Measurements from ENCODE around the gene CHCHD6.

CHCHD6 gene

GRCh38 chr3:126917232-126917804 lies 213.3 kb downstream of the CHCHD6 start:
- DNase-seq (ENCODE audit: low read depth in 2 of 2, low spot score in 1 of 2), result no peak

GRCh38 chr3:126918355-126918821 lies 214.3 kb downstream of the CHCHD6 start:
- no peak for DNase-seq (ENCODE audit: low read depth in 2 of 2, low spot score in 1 of 2)

GRCh38 chr3:126921085-126921824 lies 217.2 kb downstream of the CHCHD6 start:
- no peak for DNase-seq (ENCODE audit: low read depth in 2 of 2, low spot score in 1 of 2)

GRCh38 chr3:126922466-126922865 lies 218.4 kb downstream of the CHCHD6 start:
- no peak for DNase-seq (ENCODE audit: low read depth in 2 of 2, low spot score in 1 of 2)

GRCh38 chr3:126923423-126923822 lies 219.4 kb downstream of the CHCHD6 start:
- DNase-seq (ENCODE audit: low read depth in 2 of 2, low spot score in 1 of 2), result no peak

- DNase-seq (ENCODE audit: low read depth in 2 of 2, low spot score in 1 of 2), result no peak
Measured at GRCh38 chr3:126923895-126924294, 219.9 kb downstream of the CHCHD6 start.

GRCh38 chr3:126924458-126924857 lies 220.4 kb downstream of the CHCHD6 start:
- DNase-seq (ENCODE audit: low read depth in 2 of 2, low spot score in 1 of 2), result no peak

GRCh38 chr3:126925411-126926171 lies 221.6 kb downstream of the CHCHD6 start:
- DNase-seq (ENCODE audit: low read depth in 2 of 2, low spot score in 1 of 2), result no peak

- DNase-seq (ENCODE audit: low read depth in 2 of 2, low spot score in 1 of 2), result no peak
Measured at GRCh38 chr3:126926684-126927400, 222.8 kb downstream of the CHCHD6 start.

- DNase-seq (ENCODE audit: low read depth in 2 of 2, low spot score in 1 of 2), result no peak
Measured at GRCh38 chr3:126927401-126927750, 223.3 kb downstream of the CHCHD6 start.

GRCh38 chr3:126927846-126928245 lies 223.8 kb downstream of the CHCHD6 start:
- no peak for DNase-seq (ENCODE audit: low read depth in 2 of 2, low spot score in 1 of 2)

GRCh38 chr3:126928921-126929474 lies 225.0 kb downstream of the CHCHD6 start:
- DNase-seq (ENCODE audit: low read depth in 2 of 2, low spot score in 1 of 2), result no peak

- DNase-seq (ENCODE audit: low read depth in 2 of 2, low spot score in 1 of 2), result no peak
Measured at GRCh38 chr3:126930936-126931600, 227.0 kb downstream of the CHCHD6 start.

- DNase-seq (ENCODE audit: low read depth in 2 of 2, low spot score in 1 of 2), result no peak
Measured at GRCh38 chr3:126931806-126932187, 227.8 kb downstream of the CHCHD6 start.

- DNase-seq (ENCODE audit: low read depth in 2 of 2, low spot score in 1 of 2), result no peak
Measured at GRCh38 chr3:126932188-126932931, 228.3 kb downstream of the CHCHD6 start.

- no peak for DNase-seq (ENCODE audit: low read depth in 2 of 2, low spot score in 1 of 2)
Measured at GRCh38 chr3:126934031-126934531, 230.0 kb downstream of the CHCHD6 start.

GRCh38 chr3:126934991-126935390 lies 231.0 kb downstream of the CHCHD6 start:
- no peak for DNase-seq (ENCODE audit: low read depth in 2 of 2, low spot score in 1 of 2)

GRCh38 chr3:126935756-126936509 lies 231.9 kb downstream of the CHCHD6 start:
- DNase-seq (ENCODE audit: low read depth in 2 of 2, low spot score in 1 of 2), result no peak

- no peak for DNase-seq (ENCODE audit: low read depth in 2 of 2, low spot score in 1 of 2)
Measured at GRCh38 chr3:126936853-126937425, 232.9 kb downstream of the CHCHD6 start.
